Glutamatergic neuron (in vitro differentiated cells): ENCODE measurements around the gene ZNF423. TPM values are rescaled to one million over a fixed set of nuclear protein-coding genes. Genes with fewer than 3 reads are reported as not detected.

Source experiments
- DNase-seq: peaks from one replicate; pipeline ENCODE4 v3.0.0; 2022
- H3K27ac Mint-ChIP-seq: one replicate; pipeline ENCODE4 v1.8.0; 2020; ENCODE audit warnings: mild to moderate bottlenecking, mixed read lengths, inconsistent platforms; ENCODE audit not compliant: unreplicated experiment
- H3K27me3 Mint-ChIP-seq: one replicate; pipeline ENCODE4 v1.8.0; 2020; ENCODE audit warnings: mild to moderate bottlenecking, moderate library complexity, mixed read lengths, inconsistent platforms; ENCODE audit not compliant: unreplicated experiment
- H3K36me3 Mint-ChIP-seq: one replicate; pipeline ENCODE4 v1.8.0; 2020; ENCODE audit warnings: mild to moderate bottlenecking, mixed read lengths, inconsistent platforms; ENCODE audit not compliant: unreplicated experiment
- H3K4me1 Mint-ChIP-seq: one replicate; pipeline ENCODE4 v1.8.0; 2020; ENCODE audit warnings: mild to moderate bottlenecking, low read depth, mixed read lengths, inconsistent platforms; ENCODE audit not compliant: unreplicated experiment
- H3K4me3 Mint-ChIP-seq: one replicate; pipeline ENCODE4 v1.8.0; 2020; ENCODE audit warnings: mild to moderate bottlenecking, mixed read lengths, inconsistent platforms; ENCODE audit not compliant: unreplicated experiment
- H3K9me3 Mint-ChIP-seq: one replicate; pipeline ENCODE4 v1.8.0; 2020; ENCODE audit warnings: mild to moderate bottlenecking, moderate library complexity, mixed read lengths, inconsistent platforms; ENCODE audit not compliant: unreplicated experiment
- total RNA-seq: library from RNA; stranded (reverse); fragmentation: NEBNext Ultra II Directional; extraction: Animal tissue kit (Norgen Biotek cat#: 25700); gene quantifications from one replicate; pipeline ENCODE4 v1.2.1, GENCODE V29; 2021; ENCODE audit not compliant: unreplicated experiment
- TF ChIP-seq, protein P1 (sequence below): fragments of 200-600 bp; sonication (generic); IDR thresholded peaks from one replicate; pipeline ENCODE4 v1.5.0; 2021; ENCODE audit not compliant: partially characterized antibody, unreplicated experiment

Gene ZNF423
- total RNA-seq, 1 donor from 2014 or later: 149 TPM

DNA sequence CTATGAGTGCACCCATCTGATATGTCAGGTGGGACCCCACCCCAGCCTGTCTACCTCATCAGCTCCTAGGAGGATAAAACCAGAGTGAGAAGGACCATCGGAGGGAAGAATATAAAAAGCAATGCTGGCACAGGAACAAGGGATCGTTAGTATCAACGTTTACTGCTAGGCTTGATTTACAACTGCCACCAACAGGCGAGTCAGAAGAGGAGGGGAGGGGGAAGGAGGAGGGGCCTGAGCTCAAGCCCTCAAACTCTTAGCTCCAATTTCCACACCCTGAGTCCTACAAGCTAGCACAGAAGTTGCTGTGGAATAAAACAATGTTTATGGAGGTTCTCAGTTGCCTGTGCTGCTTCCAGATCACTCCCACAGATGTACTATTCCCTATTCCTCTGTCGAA lies 247.8 kb downstream of the ZNF423 start:
- Mint-ChIP-seq H3K27ac (no peak overlapping the region), H3K36me3 (peaks cover 7% of the 10 kb centered on the region), H3K4me3 (no peak overlapping the region), H3K4me1 (peaks cover 51% of the 10 kb centered on the region), H3K9me3 (peaks cover 21% of the 10 kb centered on the region), H3K27me3 (peaks cover 10% of the 10 kb centered on the region)
- TF ChIP-seq, protein P1, sequence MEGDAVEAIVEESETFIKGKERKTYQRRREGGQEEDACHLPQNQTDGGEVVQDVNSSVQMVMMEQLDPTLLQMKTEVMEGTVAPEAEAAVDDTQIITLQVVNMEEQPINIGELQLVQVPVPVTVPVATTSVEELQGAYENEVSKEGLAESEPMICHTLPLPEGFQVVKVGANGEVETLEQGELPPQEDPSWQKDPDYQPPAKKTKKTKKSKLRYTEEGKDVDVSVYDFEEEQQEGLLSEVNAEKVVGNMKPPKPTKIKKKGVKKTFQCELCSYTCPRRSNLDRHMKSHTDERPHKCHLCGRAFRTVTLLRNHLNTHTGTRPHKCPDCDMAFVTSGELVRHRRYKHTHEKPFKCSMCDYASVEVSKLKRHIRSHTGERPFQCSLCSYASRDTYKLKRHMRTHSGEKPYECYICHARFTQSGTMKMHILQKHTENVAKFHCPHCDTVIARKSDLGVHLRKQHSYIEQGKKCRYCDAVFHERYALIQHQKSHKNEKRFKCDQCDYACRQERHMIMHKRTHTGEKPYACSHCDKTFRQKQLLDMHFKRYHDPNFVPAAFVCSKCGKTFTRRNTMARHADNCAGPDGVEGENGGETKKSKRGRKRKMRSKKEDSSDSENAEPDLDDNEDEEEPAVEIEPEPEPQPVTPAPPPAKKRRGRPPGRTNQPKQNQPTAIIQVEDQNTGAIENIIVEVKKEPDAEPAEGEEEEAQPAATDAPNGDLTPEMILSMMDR: no peak
- DNase-seq: no peak

DNA sequence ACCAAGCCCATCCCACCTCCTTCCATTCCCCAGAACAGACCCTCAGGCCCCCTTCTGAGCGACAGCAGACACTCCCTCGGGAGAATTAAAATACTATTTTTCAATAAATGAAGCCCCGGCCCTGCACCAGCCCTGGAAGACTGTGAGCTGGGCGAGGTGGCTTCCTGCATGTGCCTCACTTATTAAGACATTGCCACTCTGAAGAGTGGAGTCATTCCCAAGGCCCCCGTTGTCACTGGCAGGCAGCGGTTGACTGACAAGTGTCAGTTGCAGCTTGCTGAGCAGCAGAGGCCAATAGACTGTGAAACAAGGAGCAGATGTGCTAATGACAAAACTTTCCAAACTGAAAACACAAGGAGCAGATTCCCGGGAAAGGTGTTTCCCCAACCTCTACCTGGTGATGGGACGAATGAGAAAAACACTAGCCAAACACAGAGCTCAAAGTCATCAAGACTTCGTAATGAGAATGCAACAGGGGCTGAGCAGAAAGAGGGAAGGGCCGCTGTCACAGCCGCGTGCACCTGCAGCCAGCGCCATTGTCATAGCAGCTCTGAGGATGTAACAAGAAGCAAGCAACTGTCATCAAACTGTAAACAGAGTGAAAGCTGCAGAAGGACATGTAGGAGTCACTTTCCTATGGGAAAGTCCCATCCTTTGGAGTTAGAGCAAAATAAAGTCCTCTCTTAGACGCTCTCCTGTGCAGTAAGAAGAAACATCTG lies 250.2 kb downstream of the ZNF423 start:
- no peaks in the 10 kb centered on the region for H3K36me3 Mint-ChIP-seq
- H3K4me1 Mint-ChIP-seq: peaks cover 54% of the 10 kb centered on the region
- peaks cover 17% of the 10 kb centered on the region for H3K27me3 Mint-ChIP-seq
- no peak overlapping the region for H3K27ac Mint-ChIP-seq
- TF ChIP-seq, protein P1: no peak
- DNase-seq: no peak
- peak overlapping the region; percentile 5 for H3K4me3 Mint-ChIP-seq
- H3K9me3 Mint-ChIP-seq: peaks cover 27% of the 10 kb centered on the region

DNA sequence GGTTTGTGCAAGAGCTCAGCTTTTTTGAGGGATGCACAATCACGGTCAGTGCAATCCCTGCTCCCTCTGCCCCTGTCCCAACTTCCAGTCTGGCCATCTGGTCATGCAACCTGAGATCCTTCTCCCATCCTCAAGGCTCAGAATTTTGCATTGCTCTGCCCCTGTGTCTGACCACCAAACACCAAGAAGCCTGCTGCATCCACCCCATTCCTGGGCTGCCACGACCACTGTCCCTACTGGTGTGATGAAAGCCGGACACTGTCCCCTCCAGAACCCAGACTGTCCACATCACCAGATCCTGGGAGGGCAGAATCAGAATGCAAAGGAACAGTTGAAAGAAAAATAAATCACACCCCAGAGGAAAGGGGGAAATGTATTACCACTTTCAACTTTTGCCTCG lies 251.3 kb downstream of the ZNF423 start:
- H3K27ac Mint-ChIP-seq: peak overlapping the region; percentile 41

DNA sequence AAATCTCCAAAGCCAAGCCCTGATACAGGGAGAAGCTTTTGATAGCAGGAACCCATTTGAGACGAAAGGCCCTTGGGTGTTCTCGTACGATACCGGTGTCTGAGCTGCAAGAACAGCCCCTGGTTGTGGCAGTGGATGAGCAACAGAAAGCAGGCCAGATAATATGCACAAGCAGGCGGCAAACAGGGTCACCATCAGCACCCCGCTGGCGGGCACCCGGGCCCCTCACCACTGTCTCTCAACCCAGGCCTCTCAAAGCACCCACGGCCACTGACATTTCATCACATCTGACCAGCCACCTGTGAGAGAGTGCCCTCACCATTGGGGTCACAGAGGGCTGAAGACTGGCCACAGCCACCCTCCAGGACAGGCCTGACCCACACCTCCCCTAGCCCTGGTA lies 252.0 kb downstream of the ZNF423 start:
- no peak for DNase-seq

More for the DNA sequence above, 251.3 kb downstream of the ZNF423 start:
- Mint-ChIP-seq H3K36me3 (no peaks in the 10 kb centered on the region), H3K27me3 (peaks cover 17% of the 10 kb centered on the region), H3K4me1 (peaks cover 56% of the 10 kb centered on the region), H3K4me3 (peak overlapping the region; percentile 45), H3K9me3 (peaks cover 28% of the 10 kb centered on the region)
- no peak for DNase-seq
- TF ChIP-seq, protein P1: no peak

DNA sequence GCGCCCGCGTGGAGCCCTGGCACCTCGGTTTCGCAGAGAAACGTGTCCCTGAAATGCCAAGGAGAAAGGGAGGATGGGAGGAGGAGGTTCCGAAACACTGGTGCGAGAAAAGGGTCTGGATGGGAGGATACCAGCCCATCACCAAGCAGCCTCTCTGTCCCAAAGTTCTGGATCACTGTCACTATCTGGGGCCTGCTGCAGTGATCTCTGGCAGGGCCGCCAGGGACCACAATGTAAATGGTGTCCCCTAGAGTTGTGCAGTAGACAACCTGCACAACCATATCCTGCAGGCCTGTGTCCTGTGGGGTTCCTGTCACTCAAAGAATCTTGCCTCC lies 253.0 kb downstream of the ZNF423 start:
- no peak for DNase-seq
- H3K9me3 Mint-ChIP-seq: peaks cover 25% of the 10 kb centered on the region
- TF ChIP-seq, protein P1: no peak

More for the DNA sequence above, 252.0 kb downstream of the ZNF423 start:
- H3K27ac Mint-ChIP-seq: peak overlapping the region; percentile 41
- peaks cover 54% of the 10 kb centered on the region for H3K4me1 Mint-ChIP-seq
- H3K4me3 Mint-ChIP-seq: no peak overlapping the region
- H3K27me3 Mint-ChIP-seq: peaks cover 17% of the 10 kb centered on the region
- TF ChIP-seq, protein P1: no peak
- H3K36me3 Mint-ChIP-seq: no peaks in the 10 kb centered on the region
- H3K9me3 Mint-ChIP-seq: peaks cover 26% of the 10 kb centered on the region

More for the DNA sequence above, 253.0 kb downstream of the ZNF423 start:
- H3K27ac Mint-ChIP-seq: peak overlapping the region; percentile 17
- no peak overlapping the region for H3K4me3 Mint-ChIP-seq
- H3K36me3 Mint-ChIP-seq: no peaks in the 10 kb centered on the region
- H3K27me3 Mint-ChIP-seq: peaks cover 17% of the 10 kb centered on the region
- peaks cover 55% of the 10 kb centered on the region for H3K4me1 Mint-ChIP-seq
